HG03159 (cell line): ENCODE results near the gene ZNF532.

Experiments
- ATAC-seq: cut with Tn5 transposase; IDR thresholded peaks from one replicate; pipeline ENCODE4 v1.9.1; 2021; ENCODE audit warnings: mild to moderate bottlenecking, moderate library complexity; ENCODE audit not compliant: unreplicated experiment

ZNF532 gene

DNA sequence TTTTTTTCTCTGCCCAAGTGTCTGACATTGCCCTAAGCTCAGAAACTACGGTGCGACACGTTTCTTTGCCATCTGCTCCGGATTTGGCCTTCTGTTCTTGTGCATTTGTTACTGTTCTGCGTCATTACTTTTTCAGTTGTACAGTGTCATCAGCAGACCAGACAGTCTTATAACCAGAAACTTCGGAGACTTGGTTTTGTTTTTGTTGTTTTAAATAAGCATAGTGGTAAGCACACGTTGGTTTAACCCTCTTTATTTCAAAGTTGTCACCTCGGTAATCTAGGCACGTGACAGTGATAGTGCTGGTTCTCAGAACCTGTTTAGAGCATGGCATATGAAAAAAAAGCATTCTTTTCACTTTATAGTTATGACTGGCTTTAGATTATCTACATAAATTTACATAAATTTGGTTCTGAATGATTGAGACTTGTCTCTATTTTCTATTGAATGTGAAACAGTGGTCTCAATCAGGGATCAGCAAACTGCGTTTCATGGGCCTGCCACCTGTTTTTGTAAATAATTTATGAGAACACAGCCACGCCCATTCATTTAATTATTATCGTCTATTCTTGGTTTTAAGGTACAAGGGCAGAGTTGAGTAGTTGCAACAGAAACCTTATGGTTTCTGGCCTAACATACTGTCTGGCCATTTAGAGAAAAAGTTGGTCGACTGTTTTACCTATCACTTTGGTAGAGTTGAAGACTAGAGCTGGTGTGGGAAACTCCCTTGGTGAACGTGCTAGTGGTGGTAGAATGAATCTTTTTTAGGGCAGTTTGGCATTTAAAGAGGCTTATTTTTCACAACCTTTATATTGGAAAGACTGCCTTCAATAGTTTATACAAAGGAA lies 106.5 kb downstream of the ZNF532 start:
- ATAC-seq: peak; percentile 77

- ATAC-seq: no peak
These were observed 110.6 kb downstream of the ZNF532 start for GRCh38 chr18:58975296-58975695.

- ATAC-seq: no peak
These were observed 111.1 kb downstream of the ZNF532 start for GRCh38 chr18:58975781-58976180.

- ATAC-seq: no peak
These were observed 112.5 kb downstream of the ZNF532 start for GRCh38 chr18:58977223-58977622.

DNA sequence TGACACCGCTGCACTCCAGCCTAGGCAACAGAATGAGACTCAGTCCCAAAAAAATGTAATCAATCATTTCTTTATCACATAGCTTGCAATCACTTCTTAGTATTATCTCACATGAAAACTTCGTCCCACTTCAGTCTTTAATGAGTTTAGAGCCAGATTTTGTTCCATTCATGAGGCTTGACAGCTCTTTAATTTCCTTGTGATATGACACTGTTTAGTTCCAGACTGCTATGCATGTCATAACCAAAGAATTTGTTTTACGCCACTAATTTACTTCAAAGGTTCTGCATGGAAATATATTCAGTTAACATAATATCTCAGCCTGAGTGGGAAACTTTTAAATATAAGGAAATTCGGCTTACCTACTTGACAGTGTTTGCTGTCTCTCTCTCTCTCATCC lies 113.1 kb downstream of the ZNF532 start:
- no peak for ATAC-seq

DNA sequence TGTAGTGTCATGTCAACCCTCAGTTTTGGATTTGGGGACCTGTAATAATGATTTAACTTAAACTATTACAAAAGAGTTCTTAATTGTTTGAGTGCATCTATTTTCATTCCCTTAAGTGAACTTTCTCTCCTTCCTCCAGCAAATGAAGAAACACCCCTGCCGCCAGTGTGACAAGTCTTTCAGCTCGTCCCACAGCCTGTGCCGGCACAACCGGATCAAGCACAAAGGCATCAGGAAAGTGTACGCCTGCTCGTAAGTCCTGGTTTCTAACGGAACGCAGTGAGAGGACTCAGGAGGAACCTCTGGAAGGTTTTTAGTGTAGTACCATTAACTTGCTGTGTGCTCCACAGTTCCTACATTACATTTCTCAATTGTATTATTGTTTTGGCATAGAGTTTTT lies 114.2 kb downstream of the ZNF532 start:
- ATAC-seq: no peak

GRCh38 chr18:58979615-58980014 lies 114.9 kb downstream of the ZNF532 start:
- ATAC-seq: no peak

DNA sequence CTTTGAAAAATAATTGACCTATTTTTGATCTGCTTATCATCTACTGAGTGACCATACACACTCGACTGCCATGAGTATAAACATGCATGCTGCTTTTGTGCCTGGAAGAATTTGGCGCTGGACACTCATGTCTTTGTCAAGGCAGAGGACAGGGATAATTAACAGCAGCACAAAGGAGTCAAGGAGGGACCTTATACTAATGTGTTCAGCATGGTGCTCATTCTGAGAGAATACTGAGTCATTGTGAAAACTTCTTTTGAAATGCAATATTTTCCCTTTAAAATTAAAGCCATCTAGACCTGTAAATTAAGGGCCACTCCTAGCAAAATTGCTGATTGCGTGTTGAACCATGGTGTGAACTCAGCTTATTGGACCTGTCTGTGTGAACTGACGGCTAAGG lies 116.3 kb downstream of the ZNF532 start:
- ATAC-seq: no peak

DNA sequence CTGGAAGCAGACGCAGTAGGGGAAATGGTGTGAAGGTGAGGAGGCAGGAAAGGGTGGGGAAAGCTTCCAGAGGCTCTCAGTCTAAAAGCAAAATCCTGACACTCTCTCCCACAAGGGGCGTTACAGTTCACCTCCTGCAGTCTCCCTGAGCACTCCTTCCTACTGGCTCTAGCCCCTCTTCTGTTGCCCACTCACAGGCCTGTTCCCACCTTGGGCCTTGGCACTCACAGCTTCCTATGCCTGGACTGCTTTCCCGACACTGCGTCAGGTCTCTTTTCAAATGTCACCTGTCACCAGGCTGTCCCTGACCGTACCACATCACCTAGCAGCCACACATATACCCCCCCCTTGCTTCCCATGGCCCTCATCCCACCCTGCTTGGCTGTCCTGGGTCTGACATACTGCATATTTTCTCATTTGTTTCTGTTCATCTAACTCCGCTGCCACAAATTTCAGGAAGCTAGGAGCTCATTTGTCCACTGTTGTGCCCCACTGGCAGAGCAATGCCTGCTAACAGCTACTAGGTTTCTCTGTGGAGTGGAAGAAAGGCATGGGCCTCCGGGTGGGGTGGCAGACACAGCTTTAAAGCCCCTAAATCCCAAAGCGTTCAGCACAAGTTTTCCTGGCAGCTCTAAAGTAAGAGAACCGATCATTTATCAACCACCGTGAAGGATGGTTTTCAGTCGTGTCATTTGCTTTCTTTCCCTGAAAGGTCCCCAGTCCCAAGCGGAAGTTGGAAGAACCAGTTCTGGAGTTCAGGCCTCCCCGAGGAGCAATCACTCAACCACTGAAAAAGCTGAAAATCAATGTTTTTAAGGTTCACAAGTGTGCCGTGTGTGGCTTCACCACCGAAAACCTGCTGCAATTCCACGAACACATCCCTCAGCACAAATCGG lies 118.8 kb downstream of the ZNF532 start:
- no peak for ATAC-seq

- ATAC-seq: no peak
These were observed 123.9 kb downstream of the ZNF532 start for GRCh38 chr18:58988600-58988999.

DNA sequence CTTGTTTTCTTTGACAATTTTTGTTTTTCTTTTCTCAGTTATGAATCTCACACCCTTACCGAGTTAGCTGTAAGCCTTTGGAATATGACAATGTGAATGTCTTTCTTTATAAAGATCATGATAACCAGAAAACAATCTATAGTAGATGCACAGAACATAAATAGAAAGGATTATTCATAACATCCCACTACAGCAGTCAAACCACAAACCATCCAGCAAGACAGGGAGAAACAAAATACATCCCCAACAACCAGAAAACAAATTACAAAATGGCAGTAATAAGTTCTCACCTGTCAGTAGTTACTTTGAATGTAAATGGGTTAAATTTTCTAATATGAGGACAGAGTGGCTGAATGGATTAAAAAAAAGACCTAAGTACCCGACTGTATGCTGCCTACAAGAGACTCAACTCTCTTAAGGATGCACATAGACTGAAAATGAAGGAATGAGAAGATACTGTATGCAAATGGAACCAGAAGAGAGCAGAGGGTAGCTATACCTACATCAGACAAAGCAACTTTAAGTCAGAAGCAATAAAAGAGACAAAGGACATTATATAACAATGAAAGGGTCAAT lies 124.6 kb downstream of the ZNF532 start:
- ATAC-seq: no peak

- ATAC-seq: no peak
These were observed 126.0 kb downstream of the ZNF532 start for GRCh38 chr18:58990720-58991119.

- ATAC-seq: peak; percentile 84
These were observed 126.6 kb downstream of the ZNF532 start for GRCh38 chr18:58991167-58991798.

DNA sequence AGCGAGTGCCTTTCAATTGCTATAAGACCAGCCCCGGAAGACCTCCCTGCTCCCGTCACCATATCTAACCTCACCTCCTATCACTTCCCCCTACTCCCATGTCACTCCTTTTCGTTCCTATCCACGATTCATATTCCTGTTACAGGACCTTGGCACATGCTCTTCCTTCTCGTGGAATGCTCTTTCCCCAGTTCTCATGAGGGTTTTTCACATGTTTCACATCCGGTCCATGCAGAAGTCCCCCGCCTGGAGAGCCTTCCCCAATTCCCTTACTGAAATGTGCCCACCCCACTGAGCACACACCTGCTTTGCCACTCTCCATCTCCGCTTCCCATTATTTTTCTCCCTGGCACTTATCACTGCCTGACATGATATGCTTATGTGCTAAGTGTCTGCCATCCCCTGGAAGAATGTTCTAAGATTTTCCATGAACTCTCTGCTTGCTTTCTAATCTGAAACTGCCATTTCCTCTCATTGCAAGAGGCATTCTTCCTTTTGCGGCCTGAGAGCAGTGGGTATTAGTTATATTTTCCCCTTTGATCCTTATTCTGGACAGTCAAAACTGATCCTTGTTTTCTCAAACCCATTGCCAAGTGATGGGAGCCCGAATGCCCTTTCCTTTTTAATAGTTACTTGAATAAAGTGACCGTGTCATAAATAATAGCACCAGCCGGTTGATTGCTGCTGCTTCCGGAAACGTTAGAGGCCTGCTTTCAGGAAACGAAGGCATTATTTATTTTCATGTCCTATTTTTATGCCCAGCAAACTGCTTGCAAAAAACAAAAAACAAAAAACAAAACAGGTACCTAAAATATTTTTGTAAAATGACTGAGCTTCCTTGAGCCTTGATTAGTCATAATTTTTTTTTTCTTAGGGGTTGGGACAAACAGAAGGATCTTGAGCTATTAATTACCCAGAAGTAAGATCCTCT lies 127.9 kb downstream of the ZNF532 start:
- no peak for ATAC-seq

- ATAC-seq: no peak
These were observed 128.6 kb downstream of the ZNF532 start for GRCh38 chr18:58993260-58993659.

GRCh38 chr18:58995663-58996062 lies 131.0 kb downstream of the ZNF532 start:
- no peak for ATAC-seq

DNA sequence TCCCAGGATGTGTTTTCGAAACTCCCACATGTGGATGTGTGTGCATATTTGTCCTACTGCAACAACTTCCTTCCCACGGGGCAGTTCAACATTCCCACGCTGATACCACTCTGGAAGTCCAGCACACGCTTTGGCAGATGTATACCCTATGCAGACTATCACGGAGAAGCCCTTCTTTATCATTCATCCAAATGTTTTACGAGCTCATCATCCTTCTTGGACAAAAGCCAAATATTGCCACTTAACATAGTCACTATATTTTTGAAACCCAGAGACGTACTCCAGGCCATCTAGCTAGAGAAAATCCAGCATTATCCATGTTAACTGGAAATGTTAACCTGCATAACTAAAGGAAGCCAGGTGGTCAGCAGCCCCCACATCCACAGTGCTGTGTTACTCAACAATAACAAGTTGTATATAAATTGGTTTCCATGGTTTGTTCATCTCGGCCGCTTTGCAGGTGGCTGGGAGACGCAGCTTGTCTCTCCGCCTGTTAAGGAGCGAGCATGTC lies 131.5 kb downstream of the ZNF532 start:
- ATAC-seq: no peak

- ATAC-seq: no peak
These were observed 132.0 kb downstream of the ZNF532 start for GRCh38 chr18:58996696-58997095.

GRCh38 chr18:58997811-58998337 lies 133.2 kb downstream of the ZNF532 start:
- ATAC-seq: no peak
